WTC11 (cell line): ENCODE measurements around the gene AKAP13. TPM values are rescaled to one million over a fixed set of nuclear protein-coding genes. Genes with fewer than 3 reads are reported as not detected.

Experiments
- ATAC-seq: fragments of 200-7000 bp; cut with Tn5 transposase; 2 replicates; pipeline ENCODE4 v1.10.0; 2021; ENCODE audit warnings: mild to moderate bottlenecking, moderate library complexity
- CTCF ChIA-PET: fragments of 300-600 bp; sonication (Branson Sonifier 250); formaldehyde crosslinking; loops from one replicate; lab custom pipeline; 2021; ENCODE audit warnings: antibody characterized with exemption; lab: Charles Lee
- POLR2A ChIA-PET: fragments of 350-600 bp; sonication (Branson Sonifier 250); formaldehyde crosslinking; loops from one replicate; lab custom pipeline; 2021; ENCODE audit warnings: antibody characterized with exemption; lab: Charles Lee
- DNase-seq: peaks from one replicate; pipeline ENCODE4 v3.0.0; 2021; ENCODE audit warnings: low spot score
- H3K27ac Mint-ChIP-seq: 2 replicates; pipeline ENCODE4 v1.8.0; 2021; ENCODE audit warnings: mixed read lengths
- H3K27me3 Mint-ChIP-seq: 2 replicates; pipeline ENCODE4 v1.8.0; 2021; ENCODE audit warnings: low read depth, mild to moderate bottlenecking, moderate library complexity, mixed read lengths
- H3K36me3 Mint-ChIP-seq: 2 replicates; pipeline ENCODE4 v1.8.0; 2021; ENCODE audit warnings: mixed read lengths
- H3K4me1 Mint-ChIP-seq: 2 replicates; pipeline ENCODE4 v1.8.0; 2022; ENCODE audit warnings: mixed read lengths
- H3K4me3 Mint-ChIP-seq: 2 replicates; pipeline ENCODE4 v1.8.0; 2021; ENCODE audit warnings: mild to moderate bottlenecking, moderate library complexity, mixed read lengths
- H3K9me3 Mint-ChIP-seq: 2 replicates; pipeline ENCODE4 v1.8.0; 2021; ENCODE audit warnings: mixed read lengths
- ATF1 ChIP-seq: sonication (generic); formaldehyde crosslinking; IDR thresholded peaks from 2 replicates; pipeline ENCODE4 v1.8.1; 2023; ENCODE audit warnings: mild to moderate bottlenecking, moderate library complexity, missing genetic modification reagents
- CREB1 ChIP-seq: sonication (generic); formaldehyde crosslinking; IDR thresholded peaks from 2 replicates; pipeline ENCODE4 v1.8.0; 2023; ENCODE audit warnings: mild to moderate bottlenecking, missing genetic modification reagents
- ELF4 ChIP-seq: sonication (generic); formaldehyde crosslinking; IDR thresholded peaks from 2 replicates; pipeline ENCODE4 v1.8.1; 2022; ENCODE audit warnings: low read depth, mild to moderate bottlenecking, moderate library complexity, missing genetic modification reagents
- ETV6 ChIP-seq: sonication (generic); formaldehyde crosslinking; IDR thresholded peaks from 2 replicates; pipeline ENCODE4 v1.8.1; 2022; ENCODE audit warnings: mild to moderate bottlenecking, missing genetic modification reagents
- FOXP1 ChIP-seq: sonication (generic); formaldehyde crosslinking; IDR thresholded peaks from 2 replicates; pipeline ENCODE4 v1.8.0; 2022; ENCODE audit warnings: missing genetic modification reagents, mild to moderate bottlenecking, moderate library complexity, borderline replicate concordance
- GABPB1 ChIP-seq: sonication (generic); formaldehyde crosslinking; IDR thresholded peaks from 2 replicates; pipeline ENCODE4 v1.8.1; 2023; ENCODE audit warnings: mild to moderate bottlenecking, missing genetic modification reagents
- IRF2 ChIP-seq: sonication (generic); formaldehyde crosslinking; IDR thresholded peaks from 2 replicates; pipeline ENCODE4 v1.8.0; 2022; ENCODE audit warnings: low read depth, missing genetic modification reagents, borderline replicate concordance
- NR1H2 ChIP-seq: sonication (generic); formaldehyde crosslinking; IDR thresholded peaks from 2 replicates; pipeline ENCODE4 v1.9.0; 2021; ENCODE audit warnings: mild to moderate bottlenecking, moderate library complexity, missing genetic modification reagents
- NR3C1 ChIP-seq: sonication (generic); formaldehyde crosslinking; conservative IDR thresholded peaks from 2 replicates; pipeline ENCODE4 v1.8.1; 2023; ENCODE audit warnings: low read depth, mild to moderate bottlenecking, missing genetic modification reagents
- PRRX2 ChIP-seq: fragments of 250-450 bp; sonication (Bioruptor Pico); IDR thresholded peaks from 2 replicates; pipeline ENCODE4 v1.8.0; 2021; ENCODE audit warnings: mild to moderate bottlenecking
- SMAD4 ChIP-seq: sonication (generic); formaldehyde crosslinking; IDR thresholded peaks from 2 replicates; pipeline ENCODE4 v1.8.0; 2022; ENCODE audit warnings: mild to moderate bottlenecking, missing genetic modification reagents
- SP1 ChIP-seq: sonication (generic); formaldehyde crosslinking; conservative IDR thresholded peaks from 2 replicates; pipeline ENCODE4 v1.8.1; 2022; ENCODE audit warnings: missing genetic modification reagents
- ZBTB21 ChIP-seq: sonication (generic); formaldehyde crosslinking; IDR thresholded peaks from 2 replicates; pipeline ENCODE4 v1.8.1; 2023; ENCODE audit warnings: mild to moderate bottlenecking, missing genetic modification reagents, borderline replicate concordance
- ZNF232 ChIP-seq: sonication (generic); formaldehyde crosslinking; IDR thresholded peaks from 2 replicates; pipeline ENCODE4 v1.8.0; 2022; ENCODE audit warnings: mild to moderate bottlenecking, missing genetic modification reagents
- ZNF317 ChIP-seq: sonication (generic); formaldehyde crosslinking; IDR thresholded peaks from 2 replicates; pipeline ENCODE4 v1.8.1; 2023; ENCODE audit warnings: low read depth, mild to moderate bottlenecking, moderate library complexity, missing genetic modification reagents, borderline replicate concordance
- ZNF396 ChIP-seq: fragments of 250-450 bp; sonication (Bioruptor Pico); IDR thresholded peaks from 2 replicates; pipeline ENCODE4 v1.8.0; 2021; ENCODE audit warnings: mild to moderate bottlenecking, moderate library complexity, borderline replicate concordance
- ZNF423 ChIP-seq: fragments of 250-450 bp; sonication (Bioruptor Pico); IDR thresholded peaks from 2 replicates; pipeline ENCODE4 v2.1.2; 2022; ENCODE audit warnings: mild to moderate bottlenecking, moderate library complexity
- total RNA-seq: library from RNA; stranded (reverse); gene quantifications from 3 replicates; pipeline ENCODE4 v1.2.3, GENCODE V29; 2021
- TF ChIP-seq, protein P1 (sequence below): sonication (generic); formaldehyde crosslinking; IDR thresholded peaks from 2 replicates; pipeline ENCODE4 v1.8.1; 2023; ENCODE audit warnings: mild to moderate bottlenecking, missing genetic modification reagents
- TF ChIP-seq, protein P2 (sequence below): fragments of 250-450 bp; sonication (Bioruptor Pico); IDR thresholded peaks from 2 replicates; pipeline ENCODE4 v1.8.0; 2021; ENCODE audit warnings: mild to moderate bottlenecking
- TF ChIP-seq, protein P3 (sequence below): sonication (generic); formaldehyde crosslinking; IDR thresholded peaks from 2 replicates; pipeline ENCODE4 v1.8.1; 2023; ENCODE audit warnings: mild to moderate bottlenecking, missing genetic modification reagents, moderate library complexity
- TF ChIP-seq, protein P4 (sequence below): sonication (generic); formaldehyde crosslinking; IDR thresholded peaks from 2 replicates; pipeline ENCODE4 v1.8.1; 2022; ENCODE audit warnings: missing genetic modification reagents, borderline replicate concordance
- TF ChIP-seq, protein P5 (sequence below): sonication (generic); formaldehyde crosslinking; IDR thresholded peaks from 2 replicates; pipeline ENCODE4 v1.8.0; 2023; ENCODE audit warnings: missing genetic modification reagents
- TF ChIP-seq, protein P6 (sequence below): sonication (generic); formaldehyde crosslinking; conservative IDR thresholded peaks from 2 replicates; pipeline ENCODE4 v1.8.1; 2023; ENCODE audit warnings: mild to moderate bottlenecking, low read depth, missing genetic modification reagents, moderate library complexity

Gene AKAP13
- total RNA-seq, 1 experiment from 2014 or later: 50.3 TPM

DNA sequence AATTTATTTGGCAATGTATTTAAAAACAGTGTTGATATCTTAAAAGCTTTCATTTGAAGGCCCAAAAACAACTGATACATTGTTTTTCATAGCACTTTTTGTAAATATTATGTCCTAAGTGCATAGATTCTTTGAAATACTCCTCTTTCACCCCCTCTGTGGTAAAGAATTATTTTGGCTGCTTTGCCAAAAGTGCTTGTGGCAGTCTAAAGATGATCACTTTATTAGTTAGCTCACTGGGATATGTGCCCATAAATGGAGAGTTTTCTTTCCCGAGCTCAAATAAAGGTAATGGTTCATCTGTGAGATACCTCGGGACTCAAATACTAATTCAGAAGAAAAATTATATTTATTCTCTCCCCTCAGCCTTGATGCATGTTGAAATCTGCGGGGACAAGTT is 16.7 kb downstream of the AKAP13 start:
- no peak for DNase-seq
- Mint-ChIP-seq H3K4me3 (no peak overlapping the region), H3K27ac (no peak overlapping the region), H3K36me3 (no peaks in the 10 kb centered on the region), H3K4me1 (peaks cover 40% of the 10 kb centered on the region), H3K9me3 (no peaks in the 10 kb centered on the region), H3K27me3 (no peaks in the 10 kb centered on the region)
- ChIA-PET POLR2A (no interaction called here), CTCF (interaction anchor here (0.7 kb wide), 1 partner anchor 8 kb away, joined by 3 read pairs; no protein-coding TSS in a partner anchor)
- TF ChIP-seq NR1H2 (no peak), ZNF232 (CRISPR knock-in tag) (no peak), FOXP1 (CRISPR knock-in tag) (no peak), ELF4 (CRISPR knock-in tag) (no peak), NR3C1 (CRISPR knock-in tag) (no peak), ZBTB21 (no peak), ZNF423 (no peak)
- no peak for ATAC-seq

DNA sequence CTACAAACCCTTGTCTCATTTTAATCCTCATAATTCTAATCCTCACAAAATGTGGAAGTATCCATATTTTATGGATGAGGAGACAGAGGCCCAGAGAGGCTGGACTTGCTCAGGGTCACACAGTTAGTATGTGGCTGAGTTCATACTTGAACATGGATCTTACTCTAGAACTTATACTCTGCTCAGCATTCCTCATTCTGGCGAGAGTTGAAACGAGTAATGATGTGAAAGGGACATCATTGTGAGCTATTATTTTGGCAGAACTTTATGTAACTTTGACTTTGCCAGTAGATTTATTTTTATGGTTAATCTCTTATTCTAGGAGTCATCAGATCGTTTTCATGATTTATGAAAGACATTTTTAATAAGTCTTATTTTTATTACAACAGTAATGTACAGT is 17.5 kb downstream of the AKAP13 start:
- H3K27ac Mint-ChIP-seq: no peak overlapping the region
- ATAC-seq: no peak
- CTCF ChIA-PET: interaction anchor here (0.7 kb wide), 1 partner anchor 9 kb away, joined by 3 read pairs; no protein-coding TSS in a partner anchor

DNA sequence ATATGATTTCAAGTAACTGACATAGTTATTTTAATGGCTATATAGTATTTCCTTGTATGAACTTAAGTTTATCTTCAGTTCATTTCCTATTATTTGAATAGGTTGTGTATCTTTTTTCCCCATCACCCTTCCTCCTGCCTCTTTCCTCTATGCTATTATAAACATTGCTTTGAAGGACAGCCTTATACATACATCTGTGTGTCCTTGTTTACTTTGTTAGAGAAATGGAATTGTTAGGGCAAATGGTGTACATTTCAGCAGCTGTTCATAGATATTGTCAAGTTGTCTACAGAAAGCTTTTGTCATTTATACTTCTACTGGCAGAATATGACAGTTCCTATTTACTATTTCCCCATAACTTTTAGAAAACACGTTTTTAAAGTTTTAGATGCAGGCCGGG is 18.4 kb downstream of the AKAP13 start:
- ChIA-PET CTCF (no interaction called here), POLR2A (no interaction called here)
- no peak overlapping the region for H3K4me3 Mint-ChIP-seq
- DNase-seq (no peak), ATAC-seq (no peak)
- H3K9me3 Mint-ChIP-seq: no peaks in the 10 kb centered on the region
- H3K36me3 Mint-ChIP-seq: no peaks in the 10 kb centered on the region
- peaks cover 36% of the 10 kb centered on the region for H3K4me1 Mint-ChIP-seq
- H3K27me3 Mint-ChIP-seq: no peaks in the 10 kb centered on the region
- no peak overlapping the region for H3K27ac Mint-ChIP-seq
- TF ChIP-seq PRRX2 (CRISPR knock-in tag) (no peak), SMAD4 (CRISPR knock-in tag) (no peak), GABPB1 (CRISPR knock-in tag) (no peak), ZNF317 (no peak), ATF1 (CRISPR knock-in tag) (no peak), IRF2 (CRISPR knock-in tag) (no peak), FOXP1 (CRISPR knock-in tag) (no peak), ZNF396 (CRISPR knock-in tag) (no peak)
- TF ChIP-seq, protein P1, sequence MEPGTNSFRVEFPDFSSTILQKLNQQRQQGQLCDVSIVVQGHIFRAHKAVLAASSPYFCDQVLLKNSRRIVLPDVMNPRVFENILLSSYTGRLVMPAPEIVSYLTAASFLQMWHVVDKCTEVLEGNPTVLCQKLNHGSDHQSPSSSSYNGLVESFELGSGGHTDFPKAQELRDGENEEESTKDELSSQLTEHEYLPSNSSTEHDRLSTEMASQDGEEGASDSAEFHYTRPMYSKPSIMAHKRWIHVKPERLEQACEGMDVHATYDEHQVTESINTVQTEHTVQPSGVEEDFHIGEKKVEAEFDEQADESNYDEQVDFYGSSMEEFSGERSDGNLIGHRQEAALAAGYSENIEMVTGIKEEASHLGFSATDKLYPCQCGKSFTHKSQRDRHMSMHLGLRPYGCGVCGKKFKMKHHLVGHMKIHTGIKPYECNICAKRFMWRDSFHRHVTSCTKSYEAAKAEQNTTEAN (CRISPR knock-in tag): no peak
- TF ChIP-seq, protein P2, sequence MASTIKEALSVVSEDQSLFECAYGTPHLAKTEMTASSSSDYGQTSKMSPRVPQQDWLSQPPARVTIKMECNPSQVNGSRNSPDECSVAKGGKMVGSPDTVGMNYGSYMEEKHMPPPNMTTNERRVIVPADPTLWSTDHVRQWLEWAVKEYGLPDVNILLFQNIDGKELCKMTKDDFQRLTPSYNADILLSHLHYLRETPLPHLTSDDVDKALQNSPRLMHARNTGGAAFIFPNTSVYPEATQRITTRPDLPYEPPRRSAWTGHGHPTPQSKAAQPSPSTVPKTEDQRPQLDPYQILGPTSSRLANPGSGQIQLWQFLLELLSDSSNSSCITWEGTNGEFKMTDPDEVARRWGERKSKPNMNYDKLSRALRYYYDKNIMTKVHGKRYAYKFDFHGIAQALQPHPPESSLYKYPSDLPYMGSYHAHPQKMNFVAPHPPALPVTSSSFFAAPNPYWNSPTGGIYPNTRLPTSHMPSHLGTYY (CRISPR knock-in tag): no peak
- TF ChIP-seq, protein P3, sequence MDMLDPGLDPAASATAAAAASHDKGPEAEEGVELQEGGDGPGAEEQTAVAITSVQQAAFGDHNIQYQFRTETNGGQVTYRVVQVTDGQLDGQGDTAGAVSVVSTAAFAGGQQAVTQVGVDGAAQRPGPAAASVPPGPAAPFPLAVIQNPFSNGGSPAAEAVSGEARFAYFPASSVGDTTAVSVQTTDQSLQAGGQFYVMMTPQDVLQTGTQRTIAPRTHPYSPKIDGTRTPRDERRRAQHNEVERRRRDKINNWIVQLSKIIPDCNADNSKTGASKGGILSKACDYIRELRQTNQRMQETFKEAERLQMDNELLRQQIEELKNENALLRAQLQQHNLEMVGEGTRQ (CRISPR knock-in tag): no peak

More for the DNA sequence above, 17.5 kb downstream of the AKAP13 start:
- no peak for TF ChIP-seq ZBTB21
- TF ChIP-seq SP1: no peak
- TF ChIP-seq, protein P4, sequence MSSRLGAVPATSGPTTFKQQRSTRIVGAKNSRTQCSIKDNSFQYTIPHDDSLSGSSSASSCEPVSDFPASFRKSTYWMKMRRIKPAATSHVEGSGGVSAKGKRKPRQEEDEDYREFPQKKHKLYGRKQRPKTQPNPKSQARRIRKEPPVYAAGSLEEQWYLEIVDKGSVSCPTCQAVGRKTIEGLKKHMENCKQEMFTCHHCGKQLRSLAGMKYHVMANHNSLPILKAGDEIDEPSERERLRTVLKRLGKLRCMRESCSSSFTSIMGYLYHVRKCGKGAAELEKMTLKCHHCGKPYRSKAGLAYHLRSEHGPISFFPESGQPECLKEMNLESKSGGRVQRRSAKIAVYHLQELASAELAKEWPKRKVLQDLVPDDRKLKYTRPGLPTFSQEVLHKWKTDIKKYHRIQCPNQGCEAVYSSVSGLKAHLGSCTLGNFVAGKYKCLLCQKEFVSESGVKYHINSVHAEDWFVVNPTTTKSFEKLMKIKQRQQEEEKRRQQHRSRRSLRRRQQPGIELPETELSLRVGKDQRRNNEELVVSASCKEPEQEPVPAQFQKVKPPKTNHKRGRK (CRISPR knock-in tag): no peak
- no peak for TF ChIP-seq ELF4 (CRISPR knock-in tag)
- no peak for TF ChIP-seq ZNF396 (CRISPR knock-in tag)
- no peak for TF ChIP-seq PRRX2 (CRISPR knock-in tag)
- TF ChIP-seq, protein P5, sequence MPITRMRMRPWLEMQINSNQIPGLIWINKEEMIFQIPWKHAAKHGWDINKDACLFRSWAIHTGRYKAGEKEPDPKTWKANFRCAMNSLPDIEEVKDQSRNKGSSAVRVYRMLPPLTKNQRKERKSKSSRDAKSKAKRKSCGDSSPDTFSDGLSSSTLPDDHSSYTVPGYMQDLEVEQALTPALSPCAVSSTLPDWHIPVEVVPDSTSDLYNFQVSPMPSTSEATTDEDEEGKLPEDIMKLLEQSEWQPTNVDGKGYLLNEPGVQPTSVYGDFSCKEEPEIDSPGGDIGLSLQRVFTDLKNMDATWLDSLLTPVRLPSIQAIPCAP: no peak
- TF ChIP-seq CREB1 (CRISPR knock-in tag): no peak
- TF ChIP-seq SMAD4 (CRISPR knock-in tag): no peak
- no peak for TF ChIP-seq ETV6 (CRISPR knock-in tag)
- no peak for TF ChIP-seq ZNF423
- TF ChIP-seq, protein P6, sequence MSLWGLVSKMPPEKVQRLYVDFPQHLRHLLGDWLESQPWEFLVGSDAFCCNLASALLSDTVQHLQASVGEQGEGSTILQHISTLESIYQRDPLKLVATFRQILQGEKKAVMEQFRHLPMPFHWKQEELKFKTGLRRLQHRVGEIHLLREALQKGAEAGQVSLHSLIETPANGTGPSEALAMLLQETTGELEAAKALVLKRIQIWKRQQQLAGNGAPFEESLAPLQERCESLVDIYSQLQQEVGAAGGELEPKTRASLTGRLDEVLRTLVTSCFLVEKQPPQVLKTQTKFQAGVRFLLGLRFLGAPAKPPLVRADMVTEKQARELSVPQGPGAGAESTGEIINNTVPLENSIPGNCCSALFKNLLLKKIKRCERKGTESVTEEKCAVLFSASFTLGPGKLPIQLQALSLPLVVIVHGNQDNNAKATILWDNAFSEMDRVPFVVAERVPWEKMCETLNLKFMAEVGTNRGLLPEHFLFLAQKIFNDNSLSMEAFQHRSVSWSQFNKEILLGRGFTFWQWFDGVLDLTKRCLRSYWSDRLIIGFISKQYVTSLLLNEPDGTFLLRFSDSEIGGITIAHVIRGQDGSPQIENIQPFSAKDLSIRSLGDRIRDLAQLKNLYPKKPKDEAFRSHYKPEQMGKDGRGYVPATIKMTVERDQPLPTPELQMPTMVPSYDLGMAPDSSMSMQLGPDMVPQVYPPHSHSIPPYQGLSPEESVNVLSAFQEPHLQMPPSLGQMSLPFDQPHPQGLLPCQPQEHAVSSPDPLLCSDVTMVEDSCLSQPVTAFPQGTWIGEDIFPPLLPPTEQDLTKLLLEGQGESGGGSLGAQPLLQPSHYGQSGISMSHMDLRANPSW (CRISPR knock-in tag): no peak
- no peak for DNase-seq
- Mint-ChIP-seq H3K36me3 (no peaks in the 10 kb centered on the region), H3K4me3 (no peak overlapping the region), H3K9me3 (no peaks in the 10 kb centered on the region), H3K4me1 (peaks cover 43% of the 10 kb centered on the region), H3K27me3 (no peaks in the 10 kb centered on the region)
- POLR2A ChIA-PET: no interaction called here
